Panc1 (cell line): ENCODE data around the gene GNB1.

Experiments
- CTCF ChIP-seq: fragments of 450-650 bp; IDR thresholded peaks from 2 replicates; pipeline ENCODE4 v1.5.1; 2017; ENCODE audit warnings: mild to moderate bottlenecking
- POLR2AphosphoS5 ChIP-seq: IDR thresholded peaks from 2 replicates; pipeline ENCODE4 v1.6.1; 2012; ENCODE audit warnings: mild to moderate bottlenecking, low read depth, low read length, moderate library complexity
- SIN3A ChIP-seq: IDR thresholded peaks from 2 replicates; pipeline ENCODE4 v1.6.1; 2012; ENCODE audit warnings: low read depth, mild to moderate bottlenecking, low read length, moderate library complexity, borderline replicate concordance; ENCODE audit not compliant: insufficient read depth
- TF ChIP-seq, protein P1 (sequence below), 2 experiments: IDR thresholded peaks; 2 replicates each; pipeline ENCODE4 v1.6.1; 2011 to 2012; ENCODE audit warnings: low read depth in 2 of 2, control low read depth in 1 of 2, low read length in 1 of 2, mild to moderate bottlenecking in 1 of 2, moderate library complexity in 1 of 2; ENCODE audit not compliant: insufficient read depth in 1 of 2

GRCh38 chr1:1874901-1875300 lies 16.0 kb downstream of the GNB1 start:
- TF ChIP-seq CTCF (no peak), SIN3A (no peak), POLR2AphosphoS5 (no peak)
- TF ChIP-seq, protein P1, sequence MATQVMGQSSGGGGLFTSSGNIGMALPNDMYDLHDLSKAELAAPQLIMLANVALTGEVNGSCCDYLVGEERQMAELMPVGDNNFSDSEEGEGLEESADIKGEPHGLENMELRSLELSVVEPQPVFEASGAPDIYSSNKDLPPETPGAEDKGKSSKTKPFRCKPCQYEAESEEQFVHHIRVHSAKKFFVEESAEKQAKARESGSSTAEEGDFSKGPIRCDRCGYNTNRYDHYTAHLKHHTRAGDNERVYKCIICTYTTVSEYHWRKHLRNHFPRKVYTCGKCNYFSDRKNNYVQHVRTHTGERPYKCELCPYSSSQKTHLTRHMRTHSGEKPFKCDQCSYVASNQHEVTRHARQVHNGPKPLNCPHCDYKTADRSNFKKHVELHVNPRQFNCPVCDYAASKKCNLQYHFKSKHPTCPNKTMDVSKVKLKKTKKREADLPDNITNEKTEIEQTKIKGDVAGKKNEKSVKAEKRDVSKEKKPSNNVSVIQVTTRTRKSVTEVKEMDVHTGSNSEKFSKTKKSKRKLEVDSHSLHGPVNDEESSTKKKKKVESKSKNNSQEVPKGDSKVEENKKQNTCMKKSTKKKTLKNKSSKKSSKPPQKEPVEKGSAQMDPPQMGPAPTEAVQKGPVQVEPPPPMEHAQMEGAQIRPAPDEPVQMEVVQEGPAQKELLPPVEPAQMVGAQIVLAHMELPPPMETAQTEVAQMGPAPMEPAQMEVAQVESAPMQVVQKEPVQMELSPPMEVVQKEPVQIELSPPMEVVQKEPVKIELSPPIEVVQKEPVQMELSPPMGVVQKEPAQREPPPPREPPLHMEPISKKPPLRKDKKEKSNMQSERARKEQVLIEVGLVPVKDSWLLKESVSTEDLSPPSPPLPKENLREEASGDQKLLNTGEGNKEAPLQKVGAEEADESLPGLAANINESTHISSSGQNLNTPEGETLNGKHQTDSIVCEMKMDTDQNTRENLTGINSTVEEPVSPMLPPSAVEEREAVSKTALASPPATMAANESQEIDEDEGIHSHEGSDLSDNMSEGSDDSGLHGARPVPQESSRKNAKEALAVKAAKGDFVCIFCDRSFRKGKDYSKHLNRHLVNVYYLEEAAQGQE (IDR thresholded peaks at IDR 0.05; ENCODE audit: insufficient read depth in 1 of 2, low read depth in 2 of 2, low read length in 1 of 2), result no peak
